ENCODE data around the gene TPM1.

The TPM1 gene

DNA sequence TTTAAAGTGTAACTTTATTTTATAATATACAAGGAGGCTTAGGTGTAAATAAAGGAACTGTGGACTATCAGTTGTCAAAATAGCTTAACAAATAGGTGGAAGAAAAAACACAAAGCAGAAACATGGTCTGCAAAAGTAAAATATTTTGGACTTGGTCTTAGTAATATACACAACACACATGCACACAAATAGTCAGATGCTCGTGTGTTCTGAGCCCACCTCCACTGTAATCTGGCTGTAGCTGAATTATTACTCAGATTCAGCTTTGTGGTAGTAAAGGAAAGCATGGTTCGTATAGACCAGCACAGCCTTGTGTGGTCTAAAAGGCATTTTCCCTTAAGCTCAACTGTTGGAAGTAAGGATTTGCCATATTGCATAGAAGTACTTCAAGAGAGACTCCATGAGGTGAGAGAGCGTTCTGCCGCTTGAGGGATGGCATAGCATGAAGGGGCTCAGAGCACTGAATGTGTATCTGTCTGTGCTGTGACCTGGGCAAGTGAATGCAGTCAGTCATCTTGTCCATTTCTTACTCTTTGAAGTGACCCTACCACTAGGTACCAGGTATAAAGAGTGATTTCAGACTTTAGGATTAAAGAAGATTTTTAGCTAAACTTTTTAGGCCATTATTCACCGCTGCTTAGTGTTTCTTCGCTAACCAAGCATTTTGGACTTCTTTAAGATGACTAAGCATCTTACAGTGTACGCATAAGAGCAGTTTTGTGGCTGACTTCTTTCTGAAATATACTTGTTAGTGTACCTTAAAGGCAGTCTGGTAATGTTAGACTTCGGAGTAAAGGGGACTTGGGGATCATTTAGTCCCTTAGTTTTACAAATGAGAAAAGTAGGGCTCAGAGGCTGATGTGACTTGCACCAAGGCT lies 15.2 kb downstream of the TPM1 start:
- DNase-seq, result no peak

DNA sequence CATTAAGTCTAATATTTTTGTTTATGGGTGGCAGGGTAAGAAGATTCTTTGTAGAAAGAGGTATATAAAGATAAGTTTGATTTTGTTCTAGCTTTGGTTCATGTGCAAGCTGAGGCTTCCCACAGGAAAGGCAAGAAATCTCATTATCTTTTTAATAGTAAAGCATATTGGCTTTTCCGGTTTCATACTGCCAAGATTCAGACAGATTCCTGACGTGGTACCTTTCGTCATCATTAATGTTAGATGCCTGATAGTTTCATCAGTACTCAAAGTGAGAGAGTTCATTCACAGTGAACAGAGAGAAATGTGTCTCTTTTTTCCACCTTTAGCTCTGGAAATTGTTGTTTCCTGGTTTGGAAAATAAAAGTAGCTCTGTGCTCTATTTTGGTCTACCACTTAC lies 16.5 kb downstream of the TPM1 start:
- no peak for DNase-seq

DNA sequence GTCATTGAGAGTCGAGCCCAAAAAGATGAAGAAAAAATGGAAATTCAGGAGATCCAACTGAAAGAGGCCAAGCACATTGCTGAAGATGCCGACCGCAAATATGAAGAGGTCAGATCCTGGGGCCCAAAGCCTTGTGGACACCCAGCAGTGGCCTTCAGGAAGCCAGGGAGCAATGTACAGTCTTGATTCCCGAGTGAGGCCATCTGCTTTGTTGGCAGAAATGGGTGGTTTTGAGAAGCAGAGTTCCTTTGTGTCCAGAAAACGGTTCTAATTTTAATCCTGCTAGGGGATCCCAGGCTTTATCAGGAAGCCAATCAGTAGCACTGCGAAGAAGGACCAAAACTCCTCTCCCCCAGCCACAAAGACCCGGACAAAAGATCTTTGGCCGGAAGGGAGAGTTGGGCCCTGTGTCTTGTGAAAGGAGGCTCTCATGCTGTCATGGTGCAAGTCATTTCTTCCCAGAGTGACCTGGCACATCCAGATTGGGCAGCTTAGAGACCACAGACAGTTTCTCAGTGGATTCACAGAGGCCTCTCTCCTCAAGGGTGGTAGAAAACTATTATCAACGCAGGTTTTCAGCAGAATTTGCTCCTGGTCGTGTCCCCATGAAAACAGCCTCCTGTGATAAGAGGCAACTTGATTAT lies 17.1 kb downstream of the TPM1 start:
- no peak for DNase-seq

DNA sequence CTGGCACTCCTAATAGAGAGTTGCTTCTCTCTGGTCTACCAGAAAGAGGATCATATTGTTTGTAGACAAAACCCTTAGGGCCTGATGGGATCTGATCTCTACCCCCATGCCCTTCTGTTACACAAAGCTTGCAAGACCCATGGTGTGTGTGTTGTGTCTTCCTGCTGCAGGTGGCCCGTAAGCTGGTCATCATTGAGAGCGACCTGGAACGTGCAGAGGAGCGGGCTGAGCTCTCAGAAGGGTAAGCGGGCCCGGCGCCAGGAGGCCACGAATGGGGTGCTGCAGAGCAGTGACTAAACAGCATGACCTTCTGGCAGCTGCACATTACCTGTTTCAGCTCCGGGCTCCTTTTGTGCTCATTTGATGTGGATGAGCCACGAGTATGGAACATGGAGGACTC lies 18.2 kb downstream of the TPM1 start:
- DNase-seq, result no peak

DNA sequence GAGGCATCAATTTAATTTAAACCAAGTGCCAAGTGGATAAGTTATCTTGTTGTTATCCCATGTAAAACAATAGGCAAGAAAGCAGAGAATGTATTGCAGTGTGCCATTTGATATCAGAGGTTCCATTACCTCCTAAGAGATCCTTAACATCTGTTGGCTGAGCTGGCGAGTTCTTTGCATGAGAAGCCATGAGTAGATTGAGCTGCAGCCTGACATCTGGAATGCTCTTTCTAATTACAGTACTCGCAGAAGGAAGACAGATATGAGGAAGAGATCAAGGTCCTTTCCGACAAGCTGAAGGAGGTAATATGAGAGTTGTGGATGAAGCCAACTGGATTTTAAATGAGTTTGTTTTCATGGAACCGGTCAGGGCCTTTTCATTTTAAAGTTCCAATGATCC lies 19.4 kb downstream of the TPM1 start:
- no peak for DNase-seq

DNA sequence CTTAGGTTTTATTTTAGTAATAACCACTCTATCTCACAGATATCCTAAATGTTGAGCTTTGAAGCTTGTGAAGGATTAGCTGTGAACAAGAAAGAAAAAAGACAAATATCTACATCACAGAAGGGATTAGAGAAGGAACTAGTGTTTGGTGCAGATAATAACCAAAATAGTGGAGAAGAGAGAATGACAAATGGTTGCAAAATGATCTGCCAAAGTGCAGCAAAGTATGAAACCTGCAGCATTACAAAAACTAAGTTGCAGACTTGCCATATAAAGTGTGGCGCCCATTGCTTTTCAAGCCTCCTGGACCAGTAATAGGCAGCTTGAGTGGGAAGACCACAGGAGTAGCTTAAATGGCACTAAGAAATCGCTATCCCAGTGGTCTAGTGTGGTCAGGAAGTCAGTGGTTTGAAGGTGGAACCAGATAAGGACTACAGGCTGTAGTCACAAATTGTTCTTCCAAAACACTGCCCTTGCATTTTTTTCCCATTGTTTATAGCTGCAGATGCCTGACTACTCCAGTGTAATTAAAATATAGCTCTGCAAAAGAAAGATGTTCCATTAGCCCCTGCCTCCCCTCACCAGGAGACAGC lies 20.7 kb downstream of the TPM1 start:
- DNase-seq, result no peak

DNA sequence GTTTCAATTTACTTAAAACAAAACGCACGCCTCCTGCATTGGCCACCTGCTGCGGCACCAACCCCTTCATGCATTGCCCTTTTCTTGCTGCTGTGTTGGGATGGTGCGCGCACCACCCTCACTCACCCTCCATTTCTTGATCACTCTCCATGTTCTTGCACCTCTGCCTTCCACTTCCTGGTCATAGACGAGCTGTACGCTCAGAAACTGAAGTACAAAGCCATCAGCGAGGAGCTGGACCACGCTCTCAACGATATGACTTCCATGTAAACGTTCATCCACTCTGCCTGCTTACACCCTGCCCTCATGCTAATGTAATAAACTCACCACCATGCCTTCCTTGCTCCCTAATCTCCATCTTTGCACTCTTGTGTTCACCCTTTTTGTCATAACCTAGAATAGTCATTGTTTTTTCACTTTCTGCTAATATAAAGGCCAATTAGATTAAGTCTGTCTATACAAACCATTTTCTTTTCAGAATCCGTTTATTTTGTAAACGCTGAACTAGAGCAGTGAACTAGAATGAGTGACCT lies 21.4 kb downstream of the TPM1 start:
- DNase-seq, result no peak

DNA sequence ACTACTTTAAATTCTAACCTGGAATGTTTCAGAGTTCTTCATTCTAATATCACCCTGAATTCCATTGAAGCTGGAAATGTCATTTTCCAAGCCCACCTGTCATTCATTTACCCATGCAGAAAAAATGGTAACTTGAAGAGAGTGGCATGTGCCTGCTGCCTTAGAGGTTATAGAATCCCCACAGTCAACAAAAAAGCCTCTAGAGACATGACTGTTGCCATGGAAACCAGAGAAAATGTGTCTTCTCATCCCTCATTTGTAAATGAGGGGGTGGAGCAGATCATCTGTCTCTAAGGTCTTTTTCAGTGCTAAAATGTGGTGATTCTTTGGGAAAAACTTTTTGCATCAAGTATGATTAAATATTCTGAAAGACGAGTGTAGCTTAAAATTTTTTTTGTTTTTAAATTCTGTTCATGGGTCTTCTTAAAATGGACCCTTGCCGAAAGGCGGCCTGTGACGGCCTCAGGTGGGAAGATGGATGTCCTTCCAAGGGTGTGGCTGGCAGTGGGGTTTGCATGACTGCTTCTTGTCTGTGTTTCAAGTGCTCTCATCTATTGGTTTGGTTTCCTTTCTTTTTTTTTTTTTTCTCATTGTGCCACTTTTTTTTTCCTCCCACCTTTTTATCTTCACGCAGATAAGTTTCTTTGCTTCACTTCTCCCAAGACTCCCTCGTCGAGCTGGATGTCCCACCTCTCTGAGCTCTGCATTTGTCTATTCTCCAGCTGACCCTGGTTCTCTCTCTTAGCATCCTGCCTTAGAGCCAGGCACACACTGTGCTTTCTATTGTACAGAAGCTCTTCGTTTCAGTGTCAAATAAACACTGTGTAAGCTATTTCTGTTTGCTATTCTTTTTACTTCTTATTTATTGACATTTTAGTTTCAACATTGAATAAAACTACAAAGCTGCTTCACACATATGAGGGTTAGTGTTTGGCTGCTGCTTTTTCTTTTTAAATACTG lies 23.0 kb downstream of the TPM1 start:
- peak; percentile 44 for DNase-seq

DNA sequence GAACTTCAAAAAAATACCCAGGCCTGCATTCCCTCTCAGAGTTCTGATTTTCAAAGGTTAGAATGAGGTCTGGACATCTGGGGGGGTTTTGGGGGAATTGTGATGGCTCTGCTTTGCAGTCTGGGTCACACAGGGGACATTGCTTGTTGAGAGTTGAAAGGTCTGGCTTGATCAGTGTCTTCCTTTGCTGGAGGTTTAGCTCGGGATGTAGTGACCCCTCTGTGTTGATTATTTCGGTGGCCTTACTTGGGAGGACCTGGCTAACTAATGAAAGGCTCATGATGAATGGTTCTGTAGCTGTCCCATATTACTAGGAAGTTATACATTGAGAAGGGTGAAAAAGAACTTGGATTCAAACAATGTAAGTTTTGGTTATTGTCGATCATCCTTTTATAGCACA lies 23.7 kb downstream of the TPM1 start:
- DNase-seq, result no peak

DNA sequence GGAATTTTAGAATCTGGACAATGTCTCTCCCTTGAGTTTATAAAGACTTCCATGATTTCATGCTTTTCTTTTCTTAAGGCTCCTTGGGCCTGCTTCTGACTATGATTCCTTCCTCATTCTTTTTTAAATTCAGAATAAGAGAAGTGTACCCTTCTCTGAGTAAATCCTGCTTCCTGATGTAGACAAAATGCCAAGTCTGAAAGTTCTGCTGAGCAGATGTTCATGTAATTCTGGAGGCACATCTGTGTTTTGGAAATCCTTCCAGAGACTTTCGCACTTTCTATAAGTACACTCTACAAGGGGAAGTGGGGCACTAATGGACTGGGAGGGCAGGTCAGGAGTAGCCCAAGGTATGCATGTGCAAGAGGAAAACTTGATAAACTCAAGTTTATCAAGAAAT lies 24.8 kb downstream of the TPM1 start:
- no peak for DNase-seq

DNA sequence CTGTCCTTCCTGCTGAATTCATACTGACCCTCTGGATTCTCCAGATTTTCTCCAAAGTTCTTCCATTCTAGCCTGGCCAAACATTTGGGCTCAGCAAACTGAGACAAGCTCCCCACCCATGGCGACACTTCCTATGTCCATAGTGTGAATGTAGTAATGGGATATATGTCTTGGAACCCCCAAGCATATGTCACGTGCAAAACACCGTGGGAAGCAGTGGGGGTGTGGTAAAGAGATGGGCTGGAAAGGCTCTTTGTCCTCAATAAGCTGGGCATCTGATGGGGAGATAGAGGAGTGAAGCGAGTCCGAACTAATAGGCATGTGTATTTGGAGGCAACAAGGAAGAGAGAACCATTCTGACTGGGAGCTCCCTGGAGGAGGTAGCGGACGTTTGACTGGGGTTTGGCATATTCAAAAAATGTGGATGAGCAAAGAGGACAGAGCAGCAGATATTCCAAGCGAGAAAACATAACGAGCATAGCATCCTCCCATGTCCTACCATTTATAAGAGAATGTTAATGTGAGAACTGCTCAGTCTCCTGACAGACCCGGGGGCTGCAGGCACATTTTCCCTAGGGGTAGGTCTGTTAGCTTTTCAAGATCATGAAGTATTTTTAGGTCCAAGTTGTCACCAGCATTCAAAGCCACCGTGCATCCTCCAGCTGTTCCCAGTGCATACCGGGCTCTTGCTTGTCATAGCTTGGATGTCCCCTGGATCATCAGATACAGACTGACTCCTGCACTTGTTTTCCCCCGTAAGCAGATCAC lies 25.6 kb downstream of the TPM1 start:
- DNase-seq, result no peak

DNA sequence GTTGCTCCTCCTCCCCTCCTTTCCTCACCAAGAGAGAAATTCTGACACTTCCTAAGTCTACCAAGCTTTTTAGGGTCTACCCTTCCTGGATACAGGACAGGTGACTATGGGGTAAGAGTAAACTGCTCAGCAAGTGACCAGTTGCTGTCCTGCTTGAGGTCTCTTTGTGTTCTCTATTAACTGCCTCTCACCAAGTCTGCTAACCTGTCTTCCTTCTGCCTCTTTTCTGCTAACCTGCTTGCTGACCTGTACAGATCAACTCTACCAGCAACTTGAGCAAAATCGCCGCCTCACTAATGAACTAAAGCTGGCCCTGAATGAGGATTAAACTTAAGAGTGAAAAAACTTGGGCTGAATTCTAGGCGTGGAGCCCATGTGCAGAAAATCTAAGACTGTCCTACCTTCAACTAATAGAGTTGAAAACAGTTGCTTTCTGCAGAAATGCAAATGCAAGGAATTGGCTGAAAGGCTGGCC lies 27.1 kb downstream of the TPM1 start:
- DNase-seq, result no peak

DNA sequence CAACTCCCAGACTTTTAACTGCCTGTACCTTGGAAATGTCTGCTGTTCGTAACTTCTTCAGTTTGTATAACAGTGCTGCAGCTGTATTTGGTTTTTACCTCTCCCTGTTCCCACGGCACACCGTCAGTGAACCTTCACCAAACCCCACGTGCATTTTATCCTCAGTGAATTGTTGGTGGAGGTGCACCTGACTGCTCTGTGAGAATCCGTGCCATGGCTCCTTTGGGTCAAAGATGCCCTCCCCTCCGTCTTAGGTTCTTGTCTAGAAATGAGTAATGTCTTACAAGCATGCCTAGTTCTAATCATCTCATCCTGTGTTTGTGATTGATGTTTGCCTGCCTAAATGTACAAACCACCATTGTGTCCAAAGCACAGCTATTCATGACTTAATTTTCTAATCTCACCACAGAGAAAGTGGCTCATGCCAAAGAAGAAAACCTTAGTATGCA lies 28.2 kb downstream of the TPM1 start:
- DNase-seq, result no peak

DNA sequence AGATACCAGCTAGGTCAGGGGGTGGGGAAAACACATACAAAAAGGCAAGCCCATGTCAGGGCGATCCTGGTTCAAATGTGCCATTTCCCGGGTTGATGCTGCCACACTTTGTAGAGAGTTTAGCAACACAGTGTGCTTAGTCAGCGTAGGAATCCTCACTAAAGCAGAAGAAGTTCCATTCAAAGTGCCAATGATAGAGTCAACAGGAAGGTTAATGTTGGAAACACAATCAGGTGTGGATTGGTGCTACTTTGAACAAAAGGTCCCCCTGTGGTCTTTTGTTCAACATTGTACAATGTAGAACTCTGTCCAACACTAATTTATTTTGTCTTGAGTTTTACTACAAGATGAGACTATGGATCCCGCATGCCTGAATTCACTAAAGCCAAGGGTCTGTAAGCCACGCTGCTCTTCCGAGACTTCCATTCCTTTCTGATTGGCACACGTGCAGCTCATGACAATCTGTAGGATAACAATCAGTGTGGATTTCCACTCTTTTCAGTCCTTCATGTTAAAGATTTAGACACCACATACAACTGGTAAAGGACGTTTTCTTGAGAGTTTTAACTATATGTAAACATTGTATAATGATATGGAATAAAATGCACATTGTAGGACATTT lies 28.9 kb downstream of the TPM1 start:
- DNase-seq, result no peak

DNA sequence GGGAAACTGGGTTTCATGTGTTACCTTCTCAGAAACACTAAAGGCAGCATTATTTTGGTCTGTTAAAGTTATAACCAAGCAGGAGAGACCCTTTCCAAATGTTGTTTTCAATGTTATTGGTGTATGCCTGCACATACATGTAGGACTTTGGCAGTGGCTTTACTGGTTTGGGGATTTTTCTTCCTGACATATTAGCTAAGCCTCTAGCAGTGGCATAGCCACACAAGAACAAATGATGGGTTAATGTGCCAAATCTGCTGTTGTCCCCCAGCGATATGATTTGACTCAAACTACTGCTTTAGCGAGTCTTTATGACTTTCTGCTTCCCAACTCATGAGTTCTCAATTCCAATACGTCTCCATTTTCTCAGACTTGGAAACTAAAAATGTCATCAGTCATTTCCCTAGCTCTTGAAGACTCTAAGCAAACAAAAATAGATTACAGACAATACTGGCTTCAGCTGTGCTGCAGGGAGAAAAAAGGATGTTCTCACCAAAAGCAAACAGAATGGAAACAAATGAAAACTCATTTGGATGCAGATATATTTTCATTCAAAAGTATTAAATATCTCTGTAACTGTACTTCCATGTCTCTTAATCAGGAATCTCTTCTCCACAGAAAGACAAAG lies 29.6 kb downstream of the TPM1 start:
- no peak for DNase-seq

DNA sequence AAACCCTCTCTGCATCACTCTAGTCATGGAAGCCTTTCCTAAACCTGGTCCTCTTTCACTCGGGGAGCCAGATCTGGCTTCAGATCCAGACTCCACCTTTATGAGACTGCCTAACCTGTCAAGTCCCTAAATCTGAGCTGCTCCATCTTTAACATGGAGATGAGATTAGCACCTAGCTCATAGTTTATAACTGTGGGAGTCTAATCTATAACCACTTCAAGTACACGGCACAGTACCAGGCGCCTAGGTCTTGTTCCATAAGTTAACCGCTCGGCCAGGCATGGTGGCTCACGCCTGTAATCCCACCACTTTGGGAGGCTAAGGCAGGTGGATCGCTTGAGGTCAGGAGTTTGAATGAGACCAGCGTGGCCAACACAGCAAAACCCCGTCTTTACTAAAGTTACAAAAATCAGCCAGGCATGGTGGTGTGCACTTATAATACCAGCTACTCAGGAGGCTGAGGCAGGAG lies 30.3 kb downstream of the TPM1 start:
- DNase-seq, result no peak

DNA sequence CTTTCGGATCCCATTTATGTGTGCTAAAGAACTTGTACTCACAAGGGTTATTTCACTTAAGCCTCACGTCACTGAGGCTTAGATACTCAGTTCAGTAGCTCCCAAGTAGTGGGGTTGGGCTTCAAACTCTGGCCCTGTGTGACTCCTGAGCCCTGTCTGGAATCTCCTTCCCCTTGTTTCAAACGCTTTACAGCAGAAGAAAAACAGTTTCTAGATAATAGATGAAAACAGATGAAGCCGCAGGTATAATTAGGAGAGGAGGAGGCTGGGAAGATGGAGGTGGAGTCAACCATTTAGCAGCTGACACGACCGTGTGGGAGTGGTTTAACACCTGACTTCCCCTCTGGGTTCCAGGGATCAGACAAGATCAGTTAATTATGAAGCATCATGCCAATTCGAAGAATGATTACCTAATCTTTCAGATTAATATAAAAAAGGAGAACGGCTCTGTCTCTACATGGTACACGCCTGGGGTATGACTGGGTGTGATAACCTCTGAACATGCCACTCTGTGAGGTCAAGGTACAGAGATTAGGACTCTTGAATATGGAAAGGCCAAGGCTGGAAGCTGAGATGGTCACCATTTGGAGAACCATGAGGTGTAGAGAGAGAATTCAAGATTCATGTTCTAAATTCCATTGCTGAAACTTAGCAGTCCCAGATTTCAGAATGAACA lies 31.1 kb downstream of the TPM1 start:
- DNase-seq, result no peak

DNA sequence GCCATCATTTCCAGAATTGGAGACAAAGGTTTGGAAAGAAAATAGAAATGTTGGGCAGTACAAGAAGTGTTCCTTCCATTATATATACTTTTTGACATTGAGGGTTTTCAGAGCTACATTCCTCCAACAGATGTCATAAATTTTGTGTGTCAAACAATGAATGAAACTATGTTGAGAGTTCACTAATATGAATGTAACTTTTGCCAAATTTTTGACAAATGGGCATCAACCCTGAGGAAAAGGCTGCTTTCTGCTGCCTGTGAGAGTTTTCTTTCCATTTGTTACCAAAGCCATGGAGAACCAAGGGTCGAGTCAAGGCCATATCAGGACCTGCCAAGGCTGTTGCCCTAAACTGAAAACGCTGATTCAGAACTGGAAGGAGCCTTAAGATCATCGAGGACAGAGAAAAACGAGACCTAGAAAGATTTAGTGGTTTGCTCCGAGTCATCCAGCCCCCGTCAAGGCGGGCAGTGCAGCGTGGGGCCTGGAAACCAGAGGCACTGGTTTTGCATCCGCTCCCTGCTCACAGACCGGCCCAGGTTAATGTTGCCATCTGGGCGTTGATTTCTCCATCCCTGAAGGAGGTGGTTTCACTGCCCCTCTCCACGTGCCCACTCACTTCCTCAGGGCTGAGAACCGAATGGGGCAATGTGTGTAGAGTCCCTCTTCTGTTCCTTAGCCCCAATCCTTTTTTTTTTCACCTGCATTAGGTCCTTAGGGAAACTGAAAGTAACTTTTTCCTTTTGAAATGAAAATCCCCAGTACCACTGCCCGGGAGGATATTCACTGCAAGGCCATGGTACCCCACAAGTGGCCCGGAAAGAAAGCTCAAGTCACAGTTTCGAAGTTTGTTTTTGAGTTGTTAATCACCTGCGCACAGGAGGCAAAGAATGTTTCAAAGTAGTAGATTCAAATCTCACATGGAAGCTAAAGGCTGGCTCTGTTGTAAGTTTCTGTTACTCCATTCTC lies 32.8 kb downstream of the TPM1 start:
- DNase-seq, result no peak

All from retina (tissue), 1 donor.